Measurements from ENCODE around the gene FMN2.

- TF ChIP-seq, protein P1, sequence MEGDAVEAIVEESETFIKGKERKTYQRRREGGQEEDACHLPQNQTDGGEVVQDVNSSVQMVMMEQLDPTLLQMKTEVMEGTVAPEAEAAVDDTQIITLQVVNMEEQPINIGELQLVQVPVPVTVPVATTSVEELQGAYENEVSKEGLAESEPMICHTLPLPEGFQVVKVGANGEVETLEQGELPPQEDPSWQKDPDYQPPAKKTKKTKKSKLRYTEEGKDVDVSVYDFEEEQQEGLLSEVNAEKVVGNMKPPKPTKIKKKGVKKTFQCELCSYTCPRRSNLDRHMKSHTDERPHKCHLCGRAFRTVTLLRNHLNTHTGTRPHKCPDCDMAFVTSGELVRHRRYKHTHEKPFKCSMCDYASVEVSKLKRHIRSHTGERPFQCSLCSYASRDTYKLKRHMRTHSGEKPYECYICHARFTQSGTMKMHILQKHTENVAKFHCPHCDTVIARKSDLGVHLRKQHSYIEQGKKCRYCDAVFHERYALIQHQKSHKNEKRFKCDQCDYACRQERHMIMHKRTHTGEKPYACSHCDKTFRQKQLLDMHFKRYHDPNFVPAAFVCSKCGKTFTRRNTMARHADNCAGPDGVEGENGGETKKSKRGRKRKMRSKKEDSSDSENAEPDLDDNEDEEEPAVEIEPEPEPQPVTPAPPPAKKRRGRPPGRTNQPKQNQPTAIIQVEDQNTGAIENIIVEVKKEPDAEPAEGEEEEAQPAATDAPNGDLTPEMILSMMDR (conservative IDR thresholded peaks at IDR 0.05), result no peak
- no peak for TF ChIP-seq ZFX (IDR thresholded peaks at IDR 0.05)
Observed at GRCh38 chr1:240487493-240487892, 395.8 kb downstream of the FMN2 start.
